ENCODE measurements around the gene IL1RAPL2.
"Not testable (repeated sequence)": the region's sequence is repeated elsewhere in the genome, so short reads cannot be mapped to it uniquely, and the experiment has no call there.

Gene IL1RAPL2

DNA sequence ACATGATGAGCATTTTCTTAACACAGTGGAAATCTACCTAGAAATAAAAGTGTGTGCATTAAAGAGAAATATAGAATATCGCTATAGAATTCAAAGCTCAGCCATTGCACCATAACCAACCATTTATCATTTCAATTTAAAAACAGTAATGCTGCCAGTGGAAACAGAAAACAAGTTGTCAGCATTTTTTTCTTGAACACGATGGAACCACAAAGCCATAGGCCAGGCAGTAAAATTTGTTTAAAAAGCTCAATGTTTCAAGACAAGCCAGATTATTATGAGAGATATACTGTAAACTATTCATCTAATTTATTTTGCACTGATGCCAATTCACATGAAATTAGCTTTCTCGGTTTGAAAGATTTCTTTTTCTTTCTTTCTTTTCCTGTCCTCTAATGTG, 1209.7 kb downstream of the IL1RAPL2 start:
- in situ Hi-C loops (cut with HindIII; ENCODE audit: low sequenced_read_pairs): no loop called here
- H3K4me3 ChIP-seq (ENCODE audit: low read depth, low read length): no peak overlapping the region
- DNase-seq (ENCODE audit: low read depth): no peak
- TF ChIP-seq, protein P1, sequence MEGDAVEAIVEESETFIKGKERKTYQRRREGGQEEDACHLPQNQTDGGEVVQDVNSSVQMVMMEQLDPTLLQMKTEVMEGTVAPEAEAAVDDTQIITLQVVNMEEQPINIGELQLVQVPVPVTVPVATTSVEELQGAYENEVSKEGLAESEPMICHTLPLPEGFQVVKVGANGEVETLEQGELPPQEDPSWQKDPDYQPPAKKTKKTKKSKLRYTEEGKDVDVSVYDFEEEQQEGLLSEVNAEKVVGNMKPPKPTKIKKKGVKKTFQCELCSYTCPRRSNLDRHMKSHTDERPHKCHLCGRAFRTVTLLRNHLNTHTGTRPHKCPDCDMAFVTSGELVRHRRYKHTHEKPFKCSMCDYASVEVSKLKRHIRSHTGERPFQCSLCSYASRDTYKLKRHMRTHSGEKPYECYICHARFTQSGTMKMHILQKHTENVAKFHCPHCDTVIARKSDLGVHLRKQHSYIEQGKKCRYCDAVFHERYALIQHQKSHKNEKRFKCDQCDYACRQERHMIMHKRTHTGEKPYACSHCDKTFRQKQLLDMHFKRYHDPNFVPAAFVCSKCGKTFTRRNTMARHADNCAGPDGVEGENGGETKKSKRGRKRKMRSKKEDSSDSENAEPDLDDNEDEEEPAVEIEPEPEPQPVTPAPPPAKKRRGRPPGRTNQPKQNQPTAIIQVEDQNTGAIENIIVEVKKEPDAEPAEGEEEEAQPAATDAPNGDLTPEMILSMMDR (IDR thresholded peaks at IDR 0.05; ENCODE audit: low read depth, low read length, missing control alignments): no peak

DNA sequence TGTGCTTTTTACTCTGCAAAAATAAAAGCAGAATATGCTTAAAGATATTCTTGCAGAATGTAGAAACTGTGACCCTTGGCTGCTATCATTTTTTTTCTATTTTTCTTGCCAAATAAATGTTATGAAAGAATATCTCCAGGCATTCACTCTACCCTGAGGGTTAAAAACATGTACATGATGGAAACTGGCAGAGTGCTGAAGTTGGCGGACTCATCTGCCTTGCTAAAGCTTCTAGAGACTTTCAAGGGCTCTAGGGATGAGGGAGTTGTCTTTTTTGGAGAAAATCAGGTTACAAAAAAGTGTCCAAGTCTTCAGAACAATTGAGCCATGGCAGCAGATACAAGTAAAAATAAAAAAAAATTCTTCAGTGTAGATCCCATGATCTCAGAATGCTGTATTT, 1215.8 kb downstream of the IL1RAPL2 start:
- in situ Hi-C loops (cut with HindIII; ENCODE audit: low sequenced_read_pairs): no loop called here
- DNase-seq (ENCODE audit: low read depth): no peak

DNA sequence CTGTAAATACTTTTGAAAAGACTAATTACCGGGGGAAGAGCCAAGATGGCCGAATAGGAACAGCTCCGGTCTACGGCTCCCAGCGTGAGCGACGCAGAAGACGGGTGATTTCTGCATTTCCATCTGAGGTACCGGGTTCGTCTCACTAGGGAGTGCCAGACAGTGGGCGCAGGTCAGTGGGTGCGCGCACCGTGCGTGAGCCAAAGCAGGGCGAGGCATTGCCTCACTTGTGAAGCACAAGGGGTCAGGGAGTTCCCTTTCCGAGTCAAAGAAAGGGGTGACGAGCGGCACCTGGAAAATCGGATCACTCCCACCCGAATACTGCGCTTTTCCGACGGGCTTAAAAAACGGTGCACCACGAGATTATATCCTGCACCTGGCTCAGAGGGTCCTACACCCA, 1230.9 kb downstream of the IL1RAPL2 start:
- H3K4me3 ChIP-seq (ENCODE audit: low read depth, low read length); in situ Hi-C loops (cut with HindIII; ENCODE audit: low sequenced_read_pairs); DNase-seq (ENCODE audit: low read depth): not testable (repeated sequence)

More for the DNA sequence above, 1215.8 kb downstream of the IL1RAPL2 start:
- H3K4me3 ChIP-seq (ENCODE audit: low read depth, low read length): no peak overlapping the region
- TF ChIP-seq, protein P1 (IDR thresholded peaks at IDR 0.05; ENCODE audit: low read depth, low read length, missing control alignments): no peak

DNA sequence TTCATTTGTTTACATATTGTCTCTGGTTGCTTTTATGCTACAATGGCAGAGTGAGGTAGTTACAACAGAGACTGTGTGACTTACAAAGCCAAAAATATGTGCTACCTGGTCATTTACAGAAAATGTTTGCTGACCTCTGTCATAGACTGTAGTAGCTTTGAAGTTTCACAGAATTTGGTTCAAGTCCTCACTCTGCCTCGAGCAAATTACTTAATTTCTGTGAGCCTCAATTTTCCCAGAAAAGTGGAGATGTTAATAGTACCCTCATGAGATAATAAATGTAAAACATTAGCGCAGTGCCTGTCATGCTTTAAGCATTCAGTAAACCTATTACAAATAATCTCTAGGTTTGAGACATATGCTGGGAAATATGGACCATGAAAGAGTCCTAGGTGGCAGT, 1237.9 kb downstream of the IL1RAPL2 start:
- no peak overlapping the region for H3K4me3 ChIP-seq (ENCODE audit: low read depth, low read length)
- DNase-seq (ENCODE audit: low read depth): no peak
- TF ChIP-seq, protein P1 (IDR thresholded peaks at IDR 0.05; ENCODE audit: low read depth, low read length, missing control alignments): no peak
- in situ Hi-C loops (cut with HindIII; ENCODE audit: low sequenced_read_pairs): no loop called here

DNA sequence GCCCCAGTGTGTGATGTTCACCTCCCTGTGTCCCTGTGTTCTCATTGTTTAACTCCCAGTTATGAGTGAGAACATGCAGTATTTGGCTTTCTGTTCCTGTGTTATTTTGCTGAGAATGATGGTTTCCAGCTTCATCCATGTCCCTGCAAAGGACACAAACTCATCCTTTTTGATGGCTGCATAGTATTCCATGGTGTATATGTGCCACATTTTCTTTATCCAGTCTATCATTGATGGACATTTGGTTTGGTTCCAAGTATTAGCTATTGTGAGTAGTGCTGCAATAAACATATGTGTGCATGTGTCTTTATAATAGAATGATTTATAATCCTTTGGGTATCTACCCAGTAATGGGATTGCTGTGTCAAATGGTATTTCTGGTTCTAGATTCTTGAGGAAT, 1239.7 kb downstream of the IL1RAPL2 start:
- in situ Hi-C loops (cut with HindIII; ENCODE audit: low sequenced_read_pairs); H3K4me3 ChIP-seq (ENCODE audit: low read depth, low read length); DNase-seq (ENCODE audit: low read depth): not testable (repeated sequence)

DNA sequence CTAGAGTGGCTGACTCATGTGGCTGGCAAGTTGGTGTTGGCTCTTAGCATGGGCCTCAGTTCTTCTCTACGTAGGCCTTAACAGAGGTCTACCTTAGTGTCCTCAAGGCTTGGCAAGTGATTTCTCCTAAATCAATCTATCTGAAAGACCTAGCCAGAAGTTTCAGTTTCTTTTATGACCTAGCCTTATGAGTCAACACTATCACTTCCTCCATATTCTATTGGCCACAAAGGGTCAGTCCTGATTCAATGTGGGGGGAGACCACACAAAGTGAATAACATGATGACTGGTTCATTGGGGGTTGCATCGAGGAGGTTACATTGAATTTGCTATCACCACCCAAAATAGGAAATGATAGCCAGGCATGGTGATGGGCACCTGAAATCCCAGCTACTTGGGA, 1250.5 kb downstream of the IL1RAPL2 start:
- no peak for DNase-seq (ENCODE audit: low read depth)
- TF ChIP-seq, protein P1 (IDR thresholded peaks at IDR 0.05; ENCODE audit: low read depth, low read length, missing control alignments): no peak
- H3K4me3 ChIP-seq (ENCODE audit: low read depth, low read length): no peak overlapping the region
- in situ Hi-C loops (cut with HindIII; ENCODE audit: low sequenced_read_pairs): no loop called here
